GM21360 (cell line): ENCODE measurements around the gene RHBDD3.

ENCODE experiments used
- ATAC-seq: cut with Tn5 transposase; IDR thresholded peaks from one replicate; pipeline ENCODE4 v1.9.1; 2021; ENCODE audit warnings: mild to moderate bottlenecking, moderate library complexity; ENCODE audit not compliant: unreplicated experiment

RHBDD3 gene

GRCh38 chr22:29306835-29307595, 39.2 kb upstream of the RHBDD3 start:
- ATAC-seq = no peak

- no peak for ATAC-seq
These were observed 38.5 kb upstream of the RHBDD3 start, which contains the start of gene GAS2L1 for GRCh38 chr22:29306175-29306834. Gene GAS2L1 (plus strand): TSS chr22:29306650. CDS start chr22:29308106, 1,456 bp downstream.

DNA sequence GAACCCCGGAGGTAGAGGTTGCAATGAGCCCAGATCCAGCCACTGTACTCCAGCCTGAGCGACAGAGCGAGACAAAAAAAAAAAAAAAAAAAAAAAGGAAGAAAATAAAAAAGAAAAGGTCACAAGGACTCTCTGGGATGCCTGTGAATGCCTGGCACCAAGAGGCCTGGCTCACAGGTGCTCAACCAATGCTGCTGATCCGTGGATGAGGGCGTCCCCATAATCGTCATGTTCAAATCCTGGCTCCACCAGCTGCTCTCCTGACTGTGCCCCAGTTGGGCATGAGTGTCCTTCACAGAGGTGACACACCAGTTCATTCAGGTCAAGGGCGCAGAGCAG, 38.0 kb upstream of the RHBDD3 start:
- ATAC-seq = no peak

DNA sequence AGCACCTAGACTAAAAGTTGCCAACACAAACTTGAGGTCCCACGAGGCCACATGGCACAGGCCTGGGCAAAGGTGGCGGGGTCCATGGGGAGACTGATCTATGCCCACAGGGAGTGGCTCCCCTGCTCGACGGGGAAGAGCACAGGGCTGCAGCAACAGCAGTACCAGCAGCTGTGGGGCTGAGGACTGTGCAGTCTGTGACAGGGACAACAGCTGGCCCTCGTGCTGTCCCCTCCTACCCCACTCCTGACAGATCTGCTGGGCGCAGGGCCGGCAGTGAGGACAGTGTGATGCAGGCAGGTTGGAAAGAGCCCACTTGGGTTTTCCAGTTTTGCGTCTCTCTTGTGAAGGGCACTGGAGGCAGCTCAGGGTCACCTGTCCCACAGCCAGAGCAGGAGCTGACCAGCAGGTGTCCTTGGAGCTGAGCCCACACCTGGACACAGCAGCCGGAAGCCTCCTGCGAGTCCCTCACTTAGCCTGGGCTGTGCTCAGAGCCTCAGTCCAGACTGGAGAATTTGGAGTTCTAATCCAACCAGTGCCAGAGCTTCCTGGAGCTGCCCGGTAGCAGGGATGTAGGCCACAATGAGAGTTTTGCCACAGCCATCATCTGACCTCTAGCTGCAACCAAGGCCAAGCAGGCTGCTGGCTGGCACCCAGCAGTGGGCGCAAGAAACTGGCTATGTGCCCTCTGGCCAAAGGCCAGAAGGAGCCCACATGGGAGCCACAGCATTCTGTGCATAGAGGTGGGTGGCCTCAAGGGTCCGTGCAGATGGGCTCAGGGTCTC, 35.1 kb upstream of the RHBDD3 start:
- ATAC-seq = no peak

GRCh38 chr22:29302402-29302680, 34.6 kb upstream of the RHBDD3 start:
- ATAC-seq = no peak

GRCh38 chr22:29301716-29302401, 34.1 kb upstream of the RHBDD3 start:
- no peak for ATAC-seq

DNA sequence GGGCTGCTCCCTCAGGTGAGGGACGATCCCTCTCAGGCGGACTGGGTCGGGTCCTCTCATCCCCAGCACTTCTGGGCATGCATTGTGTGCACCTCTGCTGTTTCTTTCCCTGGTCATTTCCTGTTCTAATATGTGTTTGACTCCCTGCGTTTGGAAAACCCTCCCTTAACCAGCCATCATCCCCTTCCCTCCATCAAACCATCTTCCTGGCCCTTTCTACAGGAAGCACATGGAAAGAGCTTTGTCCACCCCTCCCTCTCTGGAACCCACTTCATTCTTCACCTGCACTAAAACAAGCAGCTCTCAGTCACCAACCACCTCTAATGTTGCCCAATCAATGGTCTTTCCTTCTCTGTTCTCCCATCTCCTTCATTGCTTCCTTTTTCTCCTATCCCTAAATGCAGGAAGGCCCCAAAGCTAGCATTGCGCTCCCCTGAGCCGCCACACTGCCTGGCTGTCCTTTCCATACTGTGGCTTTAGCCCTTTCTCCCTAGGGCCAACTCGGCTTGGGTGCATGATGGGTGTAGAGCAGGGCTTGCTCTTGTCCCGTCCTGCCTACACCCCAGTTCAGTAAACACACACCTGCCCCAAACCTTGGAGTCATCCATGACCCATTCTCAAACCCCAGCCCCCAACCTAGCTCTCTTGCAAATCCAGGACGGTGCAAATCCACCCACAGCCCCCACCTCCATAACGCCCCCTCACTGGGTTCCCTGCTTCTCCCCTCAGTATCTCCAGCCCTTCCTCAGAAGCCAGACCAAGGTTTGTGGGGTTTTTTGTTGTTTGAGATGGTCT, 33.2 kb upstream of the RHBDD3 start:
- no peak for ATAC-seq

DNA sequence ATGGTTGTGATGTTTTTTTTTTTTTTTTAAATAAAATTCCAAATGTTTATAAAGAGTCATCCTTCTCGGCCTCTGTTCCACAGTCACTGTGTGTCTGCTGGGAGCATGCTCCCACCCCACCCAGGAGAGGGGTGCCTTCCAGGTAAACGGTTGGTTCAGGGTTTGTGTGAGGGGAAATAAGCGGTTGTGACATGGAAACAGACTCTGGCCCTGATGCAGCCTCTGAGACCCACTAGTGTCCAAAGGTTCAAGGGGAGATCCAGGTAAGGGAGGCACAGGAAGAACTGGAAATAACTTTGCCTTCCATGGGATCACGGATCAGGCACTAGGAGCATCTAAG, 32.7 kb upstream of the RHBDD3 start:
- no peak for ATAC-seq

GRCh38 chr22:29299136-29299900, 31.5 kb upstream of the RHBDD3 start:
- no peak for ATAC-seq

DNA sequence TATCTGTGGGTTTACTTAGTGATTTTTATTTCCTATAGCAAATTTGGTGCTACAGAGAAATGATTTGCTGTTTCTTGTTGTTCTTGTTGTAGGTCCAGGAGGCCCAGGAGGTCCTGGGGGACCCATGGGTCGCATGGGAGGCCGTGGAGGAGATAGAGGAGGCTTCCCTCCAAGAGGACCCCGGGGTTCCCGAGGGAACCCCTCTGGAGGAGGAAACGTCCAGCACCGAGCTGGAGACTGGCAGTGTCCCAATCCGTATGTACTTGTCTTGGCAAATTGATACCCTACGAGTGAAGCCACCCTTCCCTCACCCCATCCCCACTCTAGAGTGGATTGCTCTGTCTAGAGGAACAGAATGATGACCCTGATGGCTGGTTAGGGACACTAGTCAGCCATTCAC, 30.9 kb upstream of the RHBDD3 start:
- ATAC-seq = no peak

- no peak for ATAC-seq
These were observed 24.6 kb upstream of the RHBDD3 start for GRCh38 chr22:29292379-29292778.

DNA sequence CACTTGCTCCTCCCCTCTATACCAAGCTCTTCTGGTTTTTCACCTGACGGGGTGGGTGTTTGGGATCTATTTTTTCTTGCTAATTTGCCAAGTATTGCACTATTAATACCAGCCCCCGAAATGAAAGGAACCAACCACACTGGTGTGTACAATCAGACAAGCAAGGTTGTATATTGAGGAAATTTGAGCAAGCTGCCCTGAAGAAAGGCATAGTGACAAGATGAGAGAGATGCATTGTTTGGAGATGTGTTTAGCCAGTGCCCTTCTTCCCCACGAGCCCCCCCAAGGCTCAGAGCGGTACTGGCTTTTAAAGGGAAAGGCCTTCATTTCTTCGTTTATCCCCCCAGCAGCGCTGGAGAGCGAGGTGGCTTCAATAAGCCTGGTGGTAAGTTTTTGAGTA, 23.4 kb upstream of the RHBDD3 start:
- ATAC-seq = no peak

- ATAC-seq = no peak
These were observed 22.3 kb upstream of the RHBDD3 start for GRCh38 chr22:29290061-29290460.

- no peak for ATAC-seq
These were observed 21.1 kb upstream of the RHBDD3 start for GRCh38 chr22:29288837-29289236.

DNA sequence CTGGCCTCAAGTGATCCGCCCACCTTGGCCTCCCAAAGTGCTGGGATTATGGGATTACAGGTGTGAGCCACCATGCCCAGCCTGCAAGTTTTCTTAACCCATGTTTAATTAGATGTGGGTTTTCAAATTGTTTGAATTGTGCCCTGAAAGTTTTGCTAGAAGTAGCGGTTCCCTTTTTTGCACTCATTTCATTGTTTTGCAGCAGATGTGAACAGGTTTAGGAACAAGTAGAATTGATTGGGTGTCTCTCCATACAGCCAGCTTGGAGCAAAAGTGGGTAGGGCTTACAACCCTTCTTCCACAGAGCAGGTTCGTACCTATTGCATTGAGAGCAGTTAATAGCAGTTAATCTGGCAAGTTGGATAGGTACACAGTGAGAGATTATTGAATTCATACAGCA, 16.4 kb upstream of the RHBDD3 start:
- ATAC-seq = no peak

- no peak for ATAC-seq
These were observed 10.1 kb upstream of the RHBDD3 start for GRCh38 chr22:29277927-29278326.

- ATAC-seq = no peak
These were observed 8.2 kb upstream of the RHBDD3 start for GRCh38 chr22:29275819-29276565.

DNA sequence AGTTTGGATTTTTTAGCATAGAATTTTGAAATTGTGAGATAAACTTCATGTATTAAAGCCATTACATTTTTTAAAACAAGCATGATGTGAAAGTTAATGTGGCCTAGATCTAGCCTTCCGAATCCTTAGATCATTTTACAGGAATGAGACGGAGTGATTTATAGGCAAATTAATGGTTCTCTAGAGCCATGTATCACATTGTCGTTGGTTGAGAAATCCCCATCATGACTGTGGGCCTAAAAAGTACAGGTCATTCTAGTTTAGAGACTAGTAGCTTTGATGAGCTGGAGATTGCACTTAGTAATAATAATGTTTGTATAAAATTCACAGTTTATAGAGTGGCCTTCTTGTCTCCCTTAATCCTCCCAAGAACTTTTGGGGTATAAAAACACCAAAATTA, 7.4 kb upstream of the RHBDD3 start:
- ATAC-seq = no peak

DNA sequence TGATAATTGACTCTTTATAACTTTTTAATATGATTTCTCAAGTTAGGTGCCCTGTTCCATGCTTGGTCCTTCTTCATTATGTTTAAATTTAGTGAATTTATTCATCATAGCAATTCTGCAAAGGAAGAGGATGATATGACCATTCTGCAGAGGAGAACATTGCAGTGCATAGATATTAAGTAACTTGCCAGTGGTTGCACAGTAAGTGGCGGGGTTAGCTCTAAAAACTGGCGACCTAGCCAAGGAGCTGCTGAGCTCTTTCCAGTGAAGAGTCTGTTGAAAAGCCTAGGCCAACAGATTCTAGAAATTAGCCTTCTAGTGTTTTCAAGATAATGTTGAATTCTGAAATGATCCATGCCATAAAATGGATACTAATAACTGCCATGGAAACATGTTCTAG, 4.8 kb upstream of the RHBDD3 start:
- no peak for ATAC-seq
